ENCODE data around the gene ZNF697. TPM values are rescaled to one million over a fixed set of nuclear protein-coding genes. Genes with fewer than 3 reads are reported as not detected.

Gene ZNF697
- polyA plus RNA-seq, 1 donor (not counting 4 experiments of a cell fraction or from before 2014, with no cell fraction given), result 4.7 TPM

- H3K27ac ChIP-seq (ENCODE audit: control insufficient read depth, insufficient read depth, low read length), result no peak overlapping the region
- TF ChIP-seq EZH2 (IDR thresholded peaks at IDR 0.05; ENCODE audit: low read length), result no peak
- TF ChIP-seq, protein P1, sequence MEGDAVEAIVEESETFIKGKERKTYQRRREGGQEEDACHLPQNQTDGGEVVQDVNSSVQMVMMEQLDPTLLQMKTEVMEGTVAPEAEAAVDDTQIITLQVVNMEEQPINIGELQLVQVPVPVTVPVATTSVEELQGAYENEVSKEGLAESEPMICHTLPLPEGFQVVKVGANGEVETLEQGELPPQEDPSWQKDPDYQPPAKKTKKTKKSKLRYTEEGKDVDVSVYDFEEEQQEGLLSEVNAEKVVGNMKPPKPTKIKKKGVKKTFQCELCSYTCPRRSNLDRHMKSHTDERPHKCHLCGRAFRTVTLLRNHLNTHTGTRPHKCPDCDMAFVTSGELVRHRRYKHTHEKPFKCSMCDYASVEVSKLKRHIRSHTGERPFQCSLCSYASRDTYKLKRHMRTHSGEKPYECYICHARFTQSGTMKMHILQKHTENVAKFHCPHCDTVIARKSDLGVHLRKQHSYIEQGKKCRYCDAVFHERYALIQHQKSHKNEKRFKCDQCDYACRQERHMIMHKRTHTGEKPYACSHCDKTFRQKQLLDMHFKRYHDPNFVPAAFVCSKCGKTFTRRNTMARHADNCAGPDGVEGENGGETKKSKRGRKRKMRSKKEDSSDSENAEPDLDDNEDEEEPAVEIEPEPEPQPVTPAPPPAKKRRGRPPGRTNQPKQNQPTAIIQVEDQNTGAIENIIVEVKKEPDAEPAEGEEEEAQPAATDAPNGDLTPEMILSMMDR (optimal IDR thresholded peaks at IDR 0.05 in 1 of 3, IDR thresholded peaks at IDR 0.05 in 1 of 3, conservative IDR thresholded peaks at IDR 0.05 in 1 of 3; ENCODE audit: extremely low read depth in 1 of 3, insufficient read depth in 2 of 3, low read length in 3 of 3), result no peak
- H4K20me1 ChIP-seq (ENCODE audit: control insufficient read depth, extremely low read depth, insufficient read depth, low read length), result no peaks in the 10 kb centered on the region
- H3K4me2 ChIP-seq (ENCODE audit: control insufficient read depth, extremely low read depth, insufficient read depth, low read depth, low read length), result no peak overlapping the region
- no peaks in the 10 kb centered on the region for H3K36me3 ChIP-seq (ENCODE audit: control insufficient read depth in 2 of 2, extremely low read depth in 1 of 2, insufficient read depth in 2 of 2, low read length in 2 of 2)
- no peak overlapping the region for H3K4me3 ChIP-seq (ENCODE audit: control insufficient read depth in 2 of 3, extremely low read depth in 1 of 3, insufficient read depth in 2 of 3, low read depth in 1 of 3, low read length in 3 of 3)
- H3K9me1 ChIP-seq (ENCODE audit: control insufficient read depth, extremely low read depth, insufficient read depth, low read length), result no peaks in the 10 kb centered on the region
- DNase-seq (ENCODE audit: low read depth, low spot score), result no peak
- no peak overlapping the region for H3K9ac ChIP-seq (ENCODE audit: control insufficient read depth, extremely low read depth, insufficient read depth, low read length)
- no peaks in the 10 kb centered on the region for H3K4me1 ChIP-seq (ENCODE audit: control insufficient read depth, extremely low read depth, insufficient read depth, low read length)
- no peak overlapping the region for H2AFZ ChIP-seq (ENCODE audit: control insufficient read depth, low read length)
- no peaks in the 10 kb centered on the region for H3K27me3 ChIP-seq (ENCODE audit: control insufficient read depth, extremely low read depth, insufficient read depth, low read length)
- FAIRE-seq, result no peak
- no peaks in the 10 kb centered on the region for H3K9me3 ChIP-seq (ENCODE audit: control insufficient read depth, low read depth, low read length)
- dilution Hi-C loops (cut with MboI; ENCODE audit: extremely low pct_ligation_motif_present, low sequenced_read_pairs), result no loop called here
- H3K79me2 ChIP-seq (ENCODE audit: control insufficient read depth, insufficient read depth, low read length), result no peaks in the 10 kb centered on the region
These were observed 14.0 kb upstream of the ZNF697 start for GRCh38 chr1:119662034-119662437.

DNA sequence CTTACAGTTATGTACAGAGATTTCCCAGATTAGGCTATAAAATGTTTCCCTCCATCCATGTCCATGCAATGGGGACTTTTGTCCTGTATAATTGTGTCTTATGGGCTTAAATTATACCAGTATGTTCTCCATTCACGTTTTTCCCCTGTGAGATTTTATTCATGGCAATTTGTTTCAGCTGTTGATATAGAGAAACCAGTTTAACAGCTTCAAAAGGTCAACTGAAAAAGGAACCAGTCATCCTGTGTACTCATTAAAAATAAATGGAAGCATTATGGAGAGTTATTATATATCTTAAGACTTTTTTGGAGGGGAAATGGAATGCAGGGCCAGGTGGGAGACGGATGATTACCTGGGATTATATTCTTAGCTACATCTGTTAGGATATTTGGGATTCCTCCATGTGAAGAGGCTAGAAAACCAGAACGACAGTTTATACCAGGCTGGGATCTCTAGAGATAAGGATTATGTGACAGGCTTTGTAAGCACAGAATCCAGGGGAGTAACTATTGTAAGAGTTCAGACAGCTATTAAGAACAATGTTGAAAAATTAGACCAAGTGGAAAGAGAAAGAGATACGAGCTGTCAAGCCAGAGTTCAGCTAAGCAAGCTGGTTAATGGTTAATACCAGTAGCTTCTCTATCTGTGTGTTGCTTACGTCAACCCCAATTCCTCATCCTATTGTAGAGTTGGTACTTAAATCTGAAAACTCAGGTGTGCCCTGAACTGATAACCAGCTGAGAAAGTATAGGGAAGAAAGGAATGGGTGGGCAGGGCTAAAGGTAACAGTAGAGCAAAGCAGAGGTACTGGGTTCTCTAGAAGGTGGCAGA lies 12.4 kb upstream of the ZNF697 start:
- Histone ChIP-seq H3K4me2 (ENCODE audit: control insufficient read depth, extremely low read depth, insufficient read depth, low read depth, low read length) (no peak overlapping the region), H3K9ac (ENCODE audit: control insufficient read depth, extremely low read depth, insufficient read depth, low read length) (no peak overlapping the region), H2AFZ (ENCODE audit: control insufficient read depth, low read length) (no peak overlapping the region), H4K20me1 (ENCODE audit: control insufficient read depth, extremely low read depth, insufficient read depth, low read length) (no peaks in the 10 kb centered on the region), H3K36me3 (ENCODE audit: control insufficient read depth in 2 of 2, extremely low read depth in 1 of 2, insufficient read depth in 2 of 2, low read length in 2 of 2) (no peaks in the 10 kb centered on the region), H3K4me3 (ENCODE audit: control insufficient read depth in 2 of 3, extremely low read depth in 1 of 3, insufficient read depth in 2 of 3, low read depth in 1 of 3, low read length in 3 of 3) (no peak overlapping the region), H3K79me2 (ENCODE audit: control insufficient read depth, insufficient read depth, low read length) (no peaks in the 10 kb centered on the region), H3K9me1 (ENCODE audit: control insufficient read depth, extremely low read depth, insufficient read depth, low read length) (no peaks in the 10 kb centered on the region), H3K9me3 (ENCODE audit: control insufficient read depth, low read depth, low read length) (no peaks in the 10 kb centered on the region), H3K4me1 (ENCODE audit: control insufficient read depth, extremely low read depth, insufficient read depth, low read length) (no peaks in the 10 kb centered on the region), H3K27me3 (ENCODE audit: control insufficient read depth, extremely low read depth, insufficient read depth, low read length) (no peaks in the 10 kb centered on the region), H3K27ac (ENCODE audit: control insufficient read depth, insufficient read depth, low read length) (no peak overlapping the region)
- dilution Hi-C loops (cut with MboI; ENCODE audit: extremely low pct_ligation_motif_present, low sequenced_read_pairs), result no loop called here
- no peak for TF ChIP-seq EZH2 (IDR thresholded peaks at IDR 0.05; ENCODE audit: low read length)
- TF ChIP-seq, protein P1 (optimal IDR thresholded peaks at IDR 0.05 in 1 of 3, IDR thresholded peaks at IDR 0.05 in 1 of 3, conservative IDR thresholded peaks at IDR 0.05 in 1 of 3; ENCODE audit: extremely low read depth in 1 of 3, insufficient read depth in 2 of 3, low read length in 3 of 3), result no peak
- FAIRE-seq (no peak), DNase-seq (ENCODE audit: low read depth, low spot score) (no peak)

All from keratinocyte (primary cell).